NK-92 treated with Interleukin-12 subunit alpha and Interleukin-12 subunit beta, amount 100 ng/mL, for 24 hours (cell line): ENCODE results near the gene STX8.
"Not testable (repeated sequence)": the region's sequence is repeated elsewhere in the genome, so short reads cannot be mapped to it uniquely, and the experiment has no call there.

Experiments
- DNase-seq: peaks from one replicate; lab custom pipeline; 2025; lab: John Stamatoyannopoulos, UW

Gene STX8

DNA sequence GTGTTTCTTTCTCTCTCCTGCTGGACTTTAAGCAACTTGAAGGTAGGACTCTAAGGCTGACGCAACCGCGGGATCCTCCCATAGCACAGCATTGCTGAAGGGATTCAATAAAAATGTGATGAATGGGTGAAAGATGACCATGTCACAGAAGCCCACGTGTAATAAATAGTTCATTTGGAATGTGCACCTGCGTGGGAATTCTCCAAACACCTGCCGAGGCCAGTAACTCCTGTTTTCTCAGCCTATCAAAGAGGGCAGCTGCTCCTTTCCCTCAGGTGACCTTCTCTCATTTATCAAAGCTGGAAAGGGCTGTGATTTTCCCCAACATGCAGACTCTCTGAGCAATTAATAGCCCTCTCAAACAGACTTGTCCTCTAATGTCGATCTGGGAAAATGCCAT is 235.7 kb downstream of the STX8 start:
- DNase-seq, result no peak

DNA sequence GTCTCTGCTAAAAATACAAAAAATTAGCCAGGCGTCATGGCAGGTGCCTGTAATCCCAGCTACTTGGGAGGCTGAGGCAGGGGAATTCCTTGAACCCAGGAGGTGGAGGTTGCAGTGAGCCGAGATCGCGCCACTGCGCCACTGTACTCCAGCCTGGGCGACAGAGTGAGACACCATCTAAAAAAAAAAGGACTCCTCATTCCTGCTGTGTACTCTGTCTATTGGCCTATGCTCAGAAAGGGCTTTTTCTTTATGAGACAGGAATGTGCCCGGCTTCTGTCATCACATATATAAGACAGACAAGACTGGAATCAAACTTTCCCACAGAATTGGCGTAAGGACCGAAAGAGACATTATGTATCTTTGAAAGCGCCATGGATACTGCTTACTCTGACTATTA is 236.1 kb downstream of the STX8 start:
- not testable (repeated sequence) for DNase-seq

DNA sequence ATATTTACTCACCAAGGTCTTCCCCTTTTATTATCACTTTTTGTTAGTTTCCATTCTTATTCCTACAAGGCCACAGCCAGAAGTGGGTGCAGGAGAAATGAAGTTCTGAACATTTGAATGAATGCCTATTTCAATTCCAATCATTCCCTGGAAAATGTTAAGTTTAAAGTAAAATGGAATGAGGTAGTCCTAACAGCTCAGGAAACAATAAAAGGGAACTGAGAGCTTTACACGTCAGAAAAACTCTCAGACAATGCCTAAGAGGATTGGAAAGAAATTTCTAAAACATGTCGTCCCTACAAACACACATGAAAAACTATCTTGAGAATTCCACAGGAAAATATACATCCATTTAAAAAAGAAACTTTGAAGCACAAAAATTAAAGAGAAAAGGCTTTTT is 238.8 kb downstream of the STX8 start:
- DNase-seq, result no peak

DNA sequence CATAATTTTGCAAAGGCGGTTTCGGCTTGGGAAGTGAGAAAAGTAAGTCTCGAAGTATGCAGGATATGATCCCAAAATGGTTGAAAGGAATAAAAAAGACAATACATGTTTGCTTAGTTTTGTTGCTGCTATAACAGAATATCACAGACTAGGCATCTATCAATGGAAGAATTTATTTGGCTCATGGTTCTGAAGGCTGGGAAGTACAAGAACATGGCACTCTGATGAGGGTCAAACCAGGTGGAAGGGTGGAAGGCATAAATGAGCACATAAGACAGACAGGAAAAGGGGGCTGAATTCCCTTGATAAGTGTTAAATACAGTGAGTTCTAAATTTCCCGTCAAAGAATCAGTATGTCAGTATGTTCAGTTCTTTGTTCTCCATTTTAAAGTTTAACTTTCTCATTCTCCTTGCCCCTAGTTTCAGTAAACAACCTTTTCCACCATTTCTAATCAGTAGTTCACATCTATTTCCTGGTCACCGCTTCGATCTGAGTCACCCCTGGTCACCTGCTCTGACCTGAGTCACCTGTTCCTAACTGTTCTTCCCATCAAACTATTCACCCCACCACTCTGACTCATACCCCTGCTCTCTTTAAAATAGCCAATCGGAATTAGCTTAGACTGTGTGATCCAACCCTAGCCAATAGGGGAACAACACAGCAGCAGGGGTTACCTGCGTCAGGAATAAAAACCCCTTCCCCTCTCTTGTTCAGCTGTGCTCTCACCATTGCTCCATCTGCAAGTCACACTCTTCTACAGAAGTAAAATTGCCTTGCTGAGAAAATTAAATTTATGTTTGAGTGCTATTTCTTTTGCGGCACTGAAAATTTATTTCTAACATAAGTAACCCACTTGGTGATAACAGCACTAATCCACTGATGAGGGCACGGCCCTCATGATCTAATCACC is 240.8 kb downstream of the STX8 start:
- DNase-seq, result no peak

DNA sequence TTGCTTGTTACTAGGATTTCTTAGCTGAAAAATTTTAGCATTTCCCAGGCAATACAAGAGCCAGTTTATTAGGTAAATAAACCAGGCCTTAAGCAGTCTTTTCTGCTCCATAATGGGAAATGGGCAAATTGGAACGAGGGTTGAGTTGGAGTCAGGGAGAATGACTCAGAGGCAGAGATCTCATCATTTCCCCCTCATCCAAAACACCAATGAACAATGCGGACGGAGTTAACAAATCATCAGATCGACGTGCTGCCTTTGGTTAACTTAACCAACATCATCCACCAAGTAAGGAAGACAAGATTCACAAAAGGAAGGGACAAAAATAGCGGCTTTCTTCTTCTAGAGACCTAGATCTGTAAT is 243.5 kb downstream of the STX8 start:
- DNase-seq, result no peak

DNA sequence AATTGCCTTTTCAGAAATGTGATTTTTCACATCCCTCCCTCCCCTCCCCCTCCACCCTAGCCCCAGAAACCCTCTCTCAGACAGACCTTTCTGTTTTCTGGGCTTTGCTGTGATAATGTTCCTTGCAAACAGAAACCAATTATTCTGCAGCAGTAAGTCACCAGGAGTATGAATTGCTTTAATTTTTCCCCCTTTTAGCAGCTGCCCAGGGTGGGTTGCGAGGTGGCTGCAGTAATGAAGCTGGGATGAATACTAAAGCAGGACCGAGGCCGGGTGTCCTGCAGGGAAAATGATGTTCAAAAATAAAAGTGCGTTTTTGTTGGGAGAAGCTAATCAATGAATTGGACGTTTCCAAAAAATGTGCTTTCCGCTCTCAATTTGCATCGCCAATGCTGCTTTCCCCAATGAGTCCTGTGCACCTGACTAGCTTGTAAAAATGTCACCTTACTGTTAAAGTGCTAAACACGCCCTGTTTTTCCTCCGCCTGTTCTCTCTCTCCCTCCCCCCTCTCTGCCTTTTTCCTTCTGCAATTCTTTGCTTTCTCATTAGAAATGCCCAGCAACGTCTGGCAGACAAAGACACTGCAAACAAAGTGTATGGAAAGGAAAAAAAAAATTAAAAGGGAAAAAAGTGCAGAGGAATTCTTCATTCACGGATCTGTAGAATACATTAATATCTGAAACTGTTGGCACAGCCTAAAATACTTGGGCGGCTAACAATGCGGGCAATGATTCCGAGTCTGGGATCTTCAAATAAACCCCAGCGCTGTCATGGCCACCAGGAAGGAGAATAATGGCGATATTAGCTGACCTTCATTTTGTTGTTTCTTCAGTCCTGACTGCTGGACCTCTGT is 244.1 kb downstream of the STX8 start:
- no peak for DNase-seq

DNA sequence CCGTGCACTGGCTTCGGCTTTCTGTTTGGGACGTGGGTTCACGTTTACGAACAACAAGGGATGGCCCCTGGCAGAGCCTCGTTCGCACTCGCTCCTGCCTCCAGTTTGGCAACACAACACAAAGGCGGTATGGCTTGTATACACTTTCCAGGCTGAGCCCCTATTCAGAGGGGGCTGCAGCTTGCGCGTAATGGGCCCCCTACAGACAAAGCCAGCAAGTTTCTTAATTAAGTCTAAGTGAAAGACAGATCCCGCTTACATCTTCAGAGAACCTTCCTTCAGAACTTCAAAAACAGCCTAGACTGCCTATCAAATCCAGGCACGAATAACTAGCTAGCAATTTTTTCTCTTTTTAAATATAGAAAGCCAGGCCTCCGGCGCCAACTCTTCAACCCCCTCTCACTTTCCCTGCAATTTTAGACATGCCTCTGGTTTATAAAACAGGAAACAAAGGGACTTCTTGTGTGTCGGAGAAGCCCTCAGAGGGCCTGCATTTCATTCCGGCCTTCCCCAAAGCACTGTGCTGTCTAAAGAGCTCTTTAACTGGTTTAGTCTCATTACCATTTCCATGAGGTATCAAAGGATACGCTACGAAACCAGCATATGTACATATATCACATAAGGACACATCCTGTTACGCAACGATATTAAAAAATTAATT is 244.9 kb downstream of the STX8 start:
- DNase-seq, result no peak

DNA sequence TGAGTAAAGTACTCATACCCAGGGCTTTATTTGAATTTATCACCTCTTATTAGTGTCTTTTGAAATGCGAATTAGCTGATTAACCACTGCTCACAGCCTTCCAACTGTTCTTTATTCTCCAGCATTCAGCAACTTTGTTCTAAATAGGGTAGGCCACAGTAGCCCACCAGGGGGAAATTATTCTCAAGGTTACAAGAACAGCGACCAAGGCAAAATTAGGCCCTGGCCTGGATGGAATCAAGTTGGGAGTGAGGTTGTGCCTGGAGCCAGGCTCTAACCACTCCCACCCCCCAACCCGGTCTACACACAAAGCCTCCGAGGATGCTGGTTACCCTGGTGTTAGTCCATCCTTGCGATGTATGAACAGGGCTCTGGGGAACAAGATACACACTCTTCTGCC is 245.5 kb downstream of the STX8 start:
- DNase-seq, result no peak

DNA sequence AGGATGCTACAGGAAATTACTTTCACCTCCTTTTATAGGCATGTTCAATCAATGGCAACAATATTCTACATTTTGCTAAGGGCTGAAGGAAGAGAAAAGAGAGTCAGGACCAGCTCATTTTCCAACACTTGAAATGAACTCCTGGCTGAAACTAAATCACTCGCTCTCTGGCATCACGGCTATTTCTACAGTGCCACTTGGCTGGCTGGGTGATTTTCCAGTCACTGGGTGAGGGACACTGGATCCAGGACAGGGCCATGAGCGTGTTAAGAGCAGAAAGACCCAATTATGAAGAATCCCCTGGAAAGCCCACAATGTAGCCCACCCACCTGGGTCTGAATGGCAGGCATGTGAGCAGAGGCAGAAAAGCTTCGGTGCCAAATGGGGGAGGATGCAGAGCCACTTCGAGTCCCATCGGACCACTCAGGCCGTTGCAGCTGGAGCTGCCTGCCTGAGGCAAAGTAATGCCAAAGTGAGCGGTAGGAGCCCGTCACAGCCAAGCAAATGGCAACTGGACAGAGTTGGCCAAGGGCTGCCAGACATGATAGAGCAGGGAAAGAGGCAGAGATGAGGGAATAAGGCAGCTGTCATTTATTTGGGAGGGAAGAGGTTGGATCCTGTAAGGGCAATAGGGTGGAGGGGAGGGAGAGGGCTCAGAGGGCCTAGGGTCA is 246.2 kb downstream of the STX8 start:
- no peak for DNase-seq

DNA sequence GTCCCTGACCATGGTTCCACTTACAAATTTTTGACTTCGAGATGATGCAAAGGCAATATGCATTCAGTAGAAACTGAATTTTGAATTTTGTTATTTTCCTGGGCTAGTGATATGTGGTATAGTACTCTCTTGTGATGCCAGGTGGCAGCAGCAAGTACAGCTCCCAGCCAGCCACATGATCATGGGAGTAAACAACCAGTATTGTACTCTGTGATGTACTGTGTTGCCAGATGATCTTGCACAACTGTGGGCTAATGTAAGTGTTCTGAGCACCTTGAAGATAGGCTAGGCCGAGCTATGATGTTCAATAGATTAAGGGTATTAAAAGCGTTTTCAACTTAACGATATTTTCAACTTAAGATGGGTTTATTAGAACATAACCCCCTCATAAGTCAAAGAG is 250.8 kb downstream of the STX8 start:
- no peak for DNase-seq

DNA sequence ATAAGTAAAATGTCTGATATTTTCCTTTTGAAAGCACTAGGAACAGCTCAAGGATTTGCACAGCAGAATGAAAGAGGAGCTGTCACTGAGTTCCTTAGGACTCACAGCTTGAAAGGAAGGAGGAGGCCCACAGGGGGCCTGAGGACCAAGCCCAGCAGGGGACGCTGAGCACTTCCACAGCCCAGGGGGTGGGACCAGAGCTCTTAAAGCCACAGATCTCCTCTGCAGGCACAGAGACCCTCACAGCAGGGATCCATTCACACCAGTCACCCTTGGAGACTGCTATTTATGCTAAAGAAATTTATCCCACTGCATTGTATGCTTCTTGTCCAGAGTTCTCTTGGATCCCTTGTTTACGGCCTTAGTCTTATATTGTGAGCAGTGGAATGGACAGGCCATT is 253.3 kb downstream of the STX8 start:
- DNase-seq, result no peak

DNA sequence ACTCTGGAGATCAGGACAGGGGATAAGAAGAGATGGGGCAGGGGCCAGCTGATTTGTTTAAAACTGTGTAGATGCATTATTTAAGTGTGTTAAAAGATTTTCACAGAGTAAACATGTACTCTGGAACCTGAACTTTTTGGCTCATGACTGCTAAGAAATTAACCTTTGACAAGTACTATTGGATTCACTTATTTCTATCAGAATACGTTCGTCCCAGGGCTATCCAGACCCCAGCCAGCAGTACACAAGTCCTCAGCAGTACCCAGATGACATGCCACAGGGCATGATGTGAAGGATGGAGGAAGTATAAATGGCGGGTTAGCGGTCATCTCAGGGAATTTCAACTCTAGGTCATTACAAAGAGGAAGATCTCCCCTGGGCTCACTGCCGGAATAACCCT is 253.7 kb downstream of the STX8 start:
- no peak for DNase-seq

DNA sequence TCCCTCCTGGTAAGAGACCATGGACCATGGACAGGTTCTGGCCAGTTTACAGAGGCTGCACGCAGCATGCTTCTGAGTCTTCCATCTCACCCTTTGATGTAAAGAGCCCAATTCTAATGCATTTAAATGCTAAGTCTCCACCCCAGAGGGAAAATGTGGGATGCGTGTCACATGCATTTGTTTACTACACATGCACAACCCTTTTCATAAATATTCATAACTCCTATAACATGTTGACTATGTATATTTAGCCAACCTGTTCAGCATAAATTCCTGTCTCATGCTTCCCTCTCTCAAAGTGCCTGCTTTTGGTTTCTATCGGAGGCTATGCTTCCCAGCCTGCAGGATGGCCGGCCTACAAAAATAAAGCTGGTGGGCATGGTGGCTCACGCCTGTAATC is 260.3 kb downstream of the STX8 start:
- no peak for DNase-seq

DNA sequence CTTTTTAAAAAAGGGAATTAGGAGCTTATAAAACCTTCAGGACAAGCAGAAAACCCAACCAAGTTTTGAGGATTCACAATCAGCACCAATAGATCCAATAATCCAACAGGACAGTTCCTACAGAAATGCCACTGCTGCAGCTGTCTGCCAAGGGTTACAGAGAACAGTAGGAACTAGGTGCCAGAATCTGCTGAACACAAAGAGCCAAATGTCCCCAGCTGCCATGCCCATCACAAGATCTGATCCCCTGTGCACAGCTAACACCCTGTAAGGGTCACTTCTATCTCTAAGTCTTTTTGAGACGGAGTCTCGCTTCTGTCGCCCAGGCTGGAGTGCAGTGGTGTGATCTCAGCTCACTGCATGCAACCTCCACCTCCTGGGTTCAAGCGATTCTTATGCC is 262.3 kb downstream of the STX8 start:
- DNase-seq, result no peak

DNA sequence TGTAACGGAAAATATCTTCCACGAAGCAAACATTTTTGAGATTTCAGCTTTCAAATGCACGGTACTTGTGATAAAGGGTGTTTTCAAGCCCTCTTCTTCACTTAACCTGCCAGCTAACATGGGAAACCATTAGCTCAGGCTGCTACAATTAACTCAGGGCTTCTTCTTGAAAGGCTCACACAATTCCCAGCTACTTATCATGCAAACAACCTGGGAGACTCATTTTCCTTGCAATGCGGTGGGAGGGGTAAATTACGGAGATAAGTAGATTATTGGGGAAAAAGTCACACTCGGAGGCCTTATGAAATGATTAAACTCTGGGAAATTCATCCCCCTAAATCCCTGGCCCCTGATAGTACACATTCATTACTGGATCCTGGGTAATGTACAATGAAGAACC is 266.4 kb downstream of the STX8 start:
- DNase-seq, result no peak

DNA sequence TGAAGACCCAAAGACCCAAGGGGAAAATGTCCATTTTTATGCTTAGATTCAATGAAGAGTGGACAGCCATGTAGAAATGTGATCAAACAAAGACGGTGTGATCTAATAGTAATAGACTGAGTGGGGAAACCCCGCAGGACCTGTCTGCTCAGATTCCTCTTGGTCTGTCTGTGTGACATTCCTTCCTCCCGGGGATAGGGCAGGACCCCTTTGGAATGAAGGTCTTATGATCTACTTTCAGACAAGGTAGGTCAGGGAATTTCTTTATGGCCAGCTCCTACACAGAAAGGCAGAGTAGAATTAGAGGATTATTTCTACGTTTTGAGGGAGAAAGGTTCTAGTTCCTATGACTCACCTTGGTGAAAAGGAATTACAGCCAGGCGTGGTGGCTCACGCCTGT is 267.6 kb downstream of the STX8 start:
- DNase-seq, result no peak

DNA sequence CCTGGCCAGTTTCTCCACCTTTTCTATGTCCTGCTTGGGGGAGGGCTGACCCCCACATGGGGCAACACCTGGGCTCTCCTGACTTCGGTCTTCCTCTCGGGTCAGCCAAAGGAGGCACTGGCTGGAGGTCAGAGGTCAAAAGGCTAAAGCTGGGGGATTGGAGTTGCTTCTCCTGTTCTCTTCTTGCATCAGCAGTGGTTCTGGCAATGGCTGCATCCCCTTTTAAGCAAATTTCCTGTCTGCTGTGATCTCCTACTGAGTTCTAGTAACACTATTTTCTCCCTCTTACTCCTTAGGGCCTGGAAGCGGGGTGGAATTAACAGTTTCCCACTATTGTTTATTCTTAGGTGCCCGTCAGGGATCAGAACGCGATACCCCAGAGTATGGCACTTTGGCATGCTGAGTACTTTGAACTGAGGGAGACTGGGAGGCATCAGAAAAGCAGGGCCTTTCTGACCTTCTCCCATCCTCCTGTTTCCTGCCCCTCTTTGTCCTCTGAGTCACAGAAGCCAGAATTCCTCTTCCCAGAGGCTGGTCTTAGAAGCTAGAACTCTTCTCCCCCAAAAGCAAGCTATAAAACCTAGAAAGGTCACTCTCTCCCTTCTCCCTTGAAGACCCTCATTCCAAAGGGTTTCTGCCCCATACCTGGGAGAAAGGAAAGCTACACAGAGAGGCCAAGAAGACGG is 268.2 kb downstream of the STX8 start:
- DNase-seq, result no peak

DNA sequence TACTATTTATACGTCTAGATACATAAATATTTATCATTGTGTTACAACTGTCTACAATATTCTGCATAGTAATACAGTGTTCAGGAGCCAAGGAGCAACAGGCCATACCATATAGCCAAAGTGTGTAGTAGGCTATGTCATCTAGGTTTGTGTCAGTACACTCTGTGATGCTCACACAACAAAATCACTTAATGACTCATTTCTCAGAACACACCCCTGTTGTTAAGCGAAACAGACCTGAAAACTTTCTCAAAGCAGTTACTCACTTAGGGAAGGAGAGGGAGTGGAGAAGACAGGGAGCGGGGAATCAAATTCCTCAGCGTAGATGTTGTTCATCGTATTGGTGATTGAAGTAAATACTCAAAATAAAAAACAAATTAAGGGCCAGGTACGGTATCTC is 269.5 kb downstream of the STX8 start:
- DNase-seq, result no peak

DNA sequence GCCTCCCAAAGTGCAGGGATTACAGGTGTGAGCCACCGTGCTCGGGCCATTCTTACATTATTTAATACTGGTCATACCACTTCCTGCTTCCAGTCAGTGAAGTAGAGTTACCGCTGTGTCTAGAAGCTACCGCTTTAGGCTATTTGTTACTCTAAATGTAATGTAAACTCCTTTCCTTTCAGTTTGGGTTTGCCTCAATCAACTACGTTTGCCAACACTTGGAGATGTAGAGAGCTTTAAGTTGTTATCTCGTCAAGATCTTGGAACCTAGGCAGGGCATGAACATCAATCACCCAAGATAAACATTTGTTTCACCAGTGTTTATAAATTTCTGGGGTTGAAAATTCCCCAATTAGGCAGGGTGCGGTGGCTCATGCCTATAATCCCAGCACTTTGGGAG is 275.9 kb downstream of the STX8 start:
- no peak for DNase-seq

DNA sequence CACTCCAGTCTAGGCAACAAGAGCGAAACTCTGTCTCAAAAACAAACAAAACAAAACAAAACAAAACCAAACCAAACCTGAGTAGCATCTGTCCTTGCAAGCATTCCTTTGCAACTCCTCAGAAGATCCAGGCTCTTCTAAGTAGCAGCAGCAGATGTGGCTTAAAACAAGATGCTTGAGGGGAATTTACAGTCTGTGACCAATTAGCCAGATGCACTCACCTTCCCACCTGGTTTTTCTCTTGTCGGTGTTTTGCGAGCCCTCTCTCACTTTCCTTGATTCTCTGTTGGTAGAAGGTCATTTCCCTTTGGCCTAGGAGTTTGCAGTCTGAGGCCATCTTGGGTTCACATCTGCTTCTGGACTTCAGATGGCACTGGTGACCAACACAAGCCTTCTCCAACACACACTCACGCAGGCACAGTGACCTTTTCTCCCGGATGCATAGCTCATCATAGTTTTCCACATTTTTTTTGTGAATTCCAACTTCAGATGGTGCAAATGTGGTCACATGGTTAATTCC is 276.8 kb downstream of the STX8 start:
- DNase-seq, result no peak

DNA sequence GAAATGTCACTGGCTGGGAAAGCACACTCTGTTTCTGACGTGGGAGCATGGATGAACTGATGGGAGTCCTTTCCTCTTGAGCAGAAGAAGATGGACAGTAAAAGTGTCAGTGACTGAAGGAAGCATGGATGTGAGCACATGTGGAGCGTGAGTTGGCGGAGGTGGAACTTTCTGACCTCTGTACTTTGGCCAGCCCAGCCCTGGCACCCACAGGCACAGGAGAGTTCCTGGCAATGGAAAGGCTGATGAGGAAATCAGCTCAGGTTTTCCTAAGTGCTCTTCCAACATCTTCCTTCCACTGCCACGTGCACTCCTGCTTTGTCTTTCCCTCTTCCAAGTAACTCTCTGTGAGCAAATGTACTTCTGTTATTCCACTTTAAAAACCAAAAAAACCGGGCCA is 277.5 kb downstream of the STX8 start:
- no peak for DNase-seq
